A673 (cell line): ENCODE measurements around the gene PEX11G. TPM values are rescaled to one million over a fixed set of nuclear protein-coding genes. Genes with fewer than 3 reads are reported as not detected.
A peak's percentile ranks its signal among the peaks of the same experiment; 100 is the strongest.

ENCODE experiments used
- BruUV-seq: library from RNA; stranded (reverse); fragments of 400-500 nt; replicated peaks from 2 replicates; lab custom pipeline; 2021; lab: Mats Ljungman, UMichigan
- CTCF ChIA-PET: fragments of 300-600 bp; sonication (Branson Sonifier 250); formaldehyde crosslinking; loops from one replicate; lab custom pipeline; 2022; ENCODE audit warnings: antibody characterized with exemption; lab: Charles Lee
- POLR2A ChIA-PET: fragments of 300-600 bp; sonication (Branson Sonifier 250); formaldehyde crosslinking; loops from one replicate; lab custom pipeline; 2022; ENCODE audit warnings: antibody characterized with exemption; ENCODE audit not compliant: low non-redundant PET; lab: Charles Lee
- DNase-seq: peaks from one replicate; pipeline ENCODE4 v3.0.0-alpha.2; 2015; ENCODE audit warnings: low spot score
- H3K27ac ChIP-seq: fragments of 200-600 bp; sonication (generic); 2 replicates; pipeline ENCODE4 v1.5.1; 2016; ENCODE audit warnings: mixed run types, low read depth, mild to moderate bottlenecking, mixed read lengths, antibody characterized with exemption, low read length; ENCODE audit not compliant: poor library complexity, severe bottlenecking
- H3K27me3 ChIP-seq: fragments of 200-600 bp; sonication (generic); replicated peaks from 2 replicates; pipeline ENCODE4 v1.6.1; 2017; ENCODE audit warnings: mixed run types, low read depth, mild to moderate bottlenecking, mixed read lengths, antibody characterized with exemption, low read length; ENCODE audit not compliant: insufficient read depth, poor library complexity
- H3K36me3 ChIP-seq: fragments of 200-600 bp; sonication (generic); 2 replicates; pipeline ENCODE4 v1.6.1; 2016; ENCODE audit warnings: mixed run types, mild to moderate bottlenecking, mixed read lengths, antibody characterized with exemption, low read length; ENCODE audit not compliant: insufficient read depth, poor library complexity, severe bottlenecking
- H3K4me1 ChIP-seq: fragments of 200-600 bp; sonication (generic); 2 replicates; pipeline ENCODE4 v1.6.1; 2017; ENCODE audit warnings: mixed run types, mild to moderate bottlenecking, mixed read lengths, antibody characterized with exemption, low read length; ENCODE audit not compliant: insufficient read depth, poor library complexity, severe bottlenecking
- H3K4me3 ChIP-seq: fragments of 200-600 bp; sonication (generic); 2 replicates; pipeline ENCODE4 v1.5.1; 2016; ENCODE audit warnings: low read depth, mixed run types, mild to moderate bottlenecking, mixed read lengths, low read length; ENCODE audit not compliant: poor library complexity, severe bottlenecking
- H3K9me3 ChIP-seq: fragments of 200-600 bp; sonication (generic); 2 replicates; pipeline ENCODE4 v1.6.1; 2016; ENCODE audit warnings: mixed run types, low read depth, mild to moderate bottlenecking, mixed read lengths, antibody characterized with exemption, low read length; ENCODE audit not compliant: poor library complexity, severe bottlenecking
- CTCF ChIP-seq: fragments of 300-800, 200-600 bp; sonication (generic); conservative IDR thresholded peaks from 2 replicates; pipeline ENCODE4 v1.5.1; 2017; ENCODE audit warnings: low read depth, mild to moderate bottlenecking, antibody characterized with exemption, low read length, moderate library complexity, mixed read lengths
- EZH2 ChIP-seq: fragments of 200-600 bp; sonication (generic); IDR thresholded peaks from 2 replicates; pipeline ENCODE4 v1.6.1; 2017; ENCODE audit warnings: borderline replicate concordance, low read depth, mild to moderate bottlenecking, mixed read lengths, antibody characterized with exemption, low read length; ENCODE audit not compliant: poor library complexity, severe bottlenecking
- intact Hi-C: fragments of 100-400 bp; cut with micrococcal nuclease; formaldehyde crosslinking; loops from one replicate; pipeline ENCODE4 v1.10.0; 2022; ENCODE audit not compliant: unreplicated experiment
- total RNA-seq: library from RNA; stranded (reverse); gene quantifications from 2 replicates; pipeline ENCODE4 v1.2.3, GENCODE V29; 2021

Gene PEX11G
- total RNA-seq, 1 experiment from 2014 or later = 1.1 TPM

GRCh38 chr19:7534531-7535046 is 45.8 kb upstream of the PEX11G start:
- POLR2A ChIA-PET = no interaction called here
- peak; percentile 86 for DNase-seq
- Histone ChIP-seq H3K27ac (peak overlapping the region; percentile 87), H3K27me3 (no peaks in the 10 kb centered on the region), H3K4me1 (no peaks in the 10 kb centered on the region), H3K9me3 (no peaks in the 10 kb centered on the region), H3K4me3 (peak overlapping the region; percentile 73), H3K36me3 (no peaks in the 10 kb centered on the region)
- intact Hi-C loops = loop anchor here (10.0 kb wide), 1 partner anchor 140 kb away; no protein-coding TSS in a partner anchor
- TF ChIP-seq CTCF (no peak; the same call in 1 of the 2 replicates), EZH2 (no peak)
- BruUV-seq = no TSS peak
- CTCF ChIA-PET = no interaction called here

- H3K4me1 ChIP-seq = no peaks in the 10 kb centered on the region
- H3K27ac ChIP-seq = peak overlapping the region; percentile 87
- ChIA-PET POLR2A (no interaction called here), CTCF (no interaction called here)
- H3K36me3 ChIP-seq = no peaks in the 10 kb centered on the region
- no peaks in the 10 kb centered on the region for H3K27me3 ChIP-seq
- H3K4me3 ChIP-seq = peak overlapping the region; percentile 73
- DNase-seq = peak; percentile 95
- no peaks in the 10 kb centered on the region for H3K9me3 ChIP-seq
- BruUV-seq = TSS peak; percentile 89
- intact Hi-C loops = loop anchor here (10.0 kb wide), 1 partner anchor 139 kb away; no protein-coding TSS in a partner anchor
- no peak for TF ChIP-seq CTCF
- TF ChIP-seq EZH2 = no peak
Measured at GRCh38 chr19:7533925-7534480, 45.2 kb upstream of the PEX11G start.

- peak; percentile 64 for DNase-seq
Measured at GRCh38 chr19:7533281-7533885, 44.5 kb upstream of the PEX11G start.

More at GRCh38 chr19:7533281-7533885, 44.5 kb upstream of the PEX11G start:
- ChIA-PET CTCF (no interaction called here), POLR2A (no interaction called here)
- H3K36me3 ChIP-seq = no peaks in the 10 kb centered on the region
- no peaks in the 10 kb centered on the region for H3K9me3 ChIP-seq
- peak overlapping the region; percentile 87 for H3K27ac ChIP-seq
- intact Hi-C loops = loop anchor here (10.0 kb wide), 1 partner anchor 139 kb away; no protein-coding TSS in a partner anchor
- H3K4me1 ChIP-seq = no peaks in the 10 kb centered on the region
- no TSS peak for BruUV-seq
- peak overlapping the region; percentile 73 for H3K4me3 ChIP-seq
- no peaks in the 10 kb centered on the region for H3K27me3 ChIP-seq
- TF ChIP-seq CTCF (no peak), EZH2 (no peak)
